ENCODE data around the gene LYSMD1. TPM values are rescaled to one million over a fixed set of nuclear protein-coding genes. Genes with fewer than 3 reads are reported as not detected.

The LYSMD1 gene
- total RNA-seq, 1 donor from 2014 or later: 5.4 TPM

- DNase-seq (no peak), ATAC-seq (ENCODE audit: low read depth) (no peak)
- Mint-ChIP-seq H3K27me3 (no peaks in the 10 kb centered on the region), H3K27ac (peak overlapping the region; percentile 75), H3K36me3 (ENCODE audit: low read depth) (peaks cover 28% of the 10 kb centered on the region), H3K4me1 (peaks cover 53% of the 10 kb centered on the region), H3K9me3 (no peaks in the 10 kb centered on the region), H3K4me3 (peak overlapping the region; percentile 19)
- ChIA-PET POLR2A (interaction anchor here (1.2 kb wide), 2 partner anchors 42 to 50 kb away, joined by 3 read pairs; no protein-coding TSS in a partner anchor), CTCF (interaction anchor here (1.1 to 8.1 kb wide), 2 partner anchors 59 to 92 kb away, joined by 3 to 160 read pairs; no protein-coding TSS in a partner anchor)
- intact Hi-C loops (cut with micrococcal nuclease): loop anchor here (5.0 kb wide), 1 partner anchor 152 kb away; the partner anchor contains the start of genes MINDY1 and PRUNE1
- no peak for TF ChIP-seq CTCF (IDR thresholded peaks at IDR 0.05)
Measured at GRCh38 chr1:151159373-151159772, 6.3 kb downstream of the LYSMD1 start.

GRCh38 chr1:151158751-151159251 is 6.9 kb downstream of the LYSMD1 start:
- ChIA-PET POLR2A (interaction anchor here (0.6 to 3.2 kb wide), 5 partner anchors 28 to 123 kb away, joined by 3 to 22 read pairs (median 4); partner anchors contain the start of genes VPS72 and ZNF687), CTCF (interaction anchor here (1.1 to 8.1 kb wide), 3 partner anchors 58 to 134 kb away, joined by 3 to 160 read pairs (median 17); no protein-coding TSS in a partner anchor)
- peak overlapping the region; percentile 96 for H3K4me3 Mint-ChIP-seq
- no peak for DNase-seq
- H3K27me3 Mint-ChIP-seq: no peaks in the 10 kb centered on the region
- peaks cover 49% of the 10 kb centered on the region for H3K4me1 Mint-ChIP-seq
- H3K36me3 Mint-ChIP-seq (ENCODE audit: low read depth): peaks cover 25% of the 10 kb centered on the region
- ATAC-seq (ENCODE audit: low read depth): no peak
- H3K9me3 Mint-ChIP-seq: no peaks in the 10 kb centered on the region
- intact Hi-C loops (cut with micrococcal nuclease): loop anchor here (5.0 kb wide), 1 partner anchor 152 kb away; the partner anchor contains the start of genes MINDY1 and PRUNE1
- TF ChIP-seq CTCF (IDR thresholded peaks at IDR 0.05): no peak
- peak overlapping the region; percentile 95 for H3K27ac Mint-ChIP-seq

GRCh38 chr1:151158326-151158725 is 7.4 kb downstream of the LYSMD1 start:
- TF ChIP-seq CTCF (IDR thresholded peaks at IDR 0.05): no peak
- DNase-seq (no peak), ATAC-seq (ENCODE audit: low read depth) (no peak)
- no peaks in the 10 kb centered on the region for H3K9me3 Mint-ChIP-seq
- POLR2A ChIA-PET: interaction anchor here (0.6 to 3.2 kb wide), 6 partner anchors 8 to 124 kb away, joined by 3 to 22 read pairs (median 6); partner anchors contain the start of genes LYSMD1, SCNM1, VPS72 and ZNF687
- intact Hi-C loops (cut with micrococcal nuclease): loop anchor here (5.0 kb wide), 1 partner anchor 151 kb away; the partner anchor contains the start of genes MINDY1 and PRUNE1
- CTCF ChIA-PET: interaction anchor here (3.0 to 8.1 kb wide), 2 partner anchors 58 to 134 kb away, joined by 17 to 160 read pairs; no protein-coding TSS in a partner anchor
- peak overlapping the region; percentile 96 for H3K4me3 Mint-ChIP-seq
- H3K27me3 Mint-ChIP-seq: no peaks in the 10 kb centered on the region
- peak overlapping the region; percentile 95 for H3K27ac Mint-ChIP-seq
- H3K36me3 Mint-ChIP-seq (ENCODE audit: low read depth): peaks cover 25% of the 10 kb centered on the region
- H3K4me1 Mint-ChIP-seq: peaks cover 49% of the 10 kb centered on the region

- peaks cover 47% of the 10 kb centered on the region for H3K4me1 Mint-ChIP-seq
- CTCF ChIA-PET: interaction anchor here (0.7 to 8.1 kb wide), 11 partner anchors 19 to 183 kb away, joined by 3 to 160 read pairs (median 4); partner anchors contain the start of genes GABPB2 and PSMD4
- peaks cover 25% of the 10 kb centered on the region for H3K36me3 Mint-ChIP-seq (ENCODE audit: low read depth)
- H3K27me3 Mint-ChIP-seq: no peaks in the 10 kb centered on the region
- H3K27ac Mint-ChIP-seq: peak overlapping the region; percentile 95
- intact Hi-C loops (cut with micrococcal nuclease): loop anchor here (5.0 kb wide), 1 partner anchor 150 kb away; the partner anchor contains the start of genes MINDY1 and PRUNE1
- POLR2A ChIA-PET: interaction anchor here (0.7 to 3.2 kb wide), 19 partner anchors 9 to 151 kb away, joined by 3 to 22 read pairs (median 5); partner anchors contain the start of genes C1orf56, LYSMD1, MINDY1 and PIP5K1A
- TF ChIP-seq CTCF (IDR thresholded peaks at IDR 0.05): no peak
- DNase-seq (no peak), ATAC-seq (ENCODE audit: low read depth) (peak; percentile 23)
- no peaks in the 10 kb centered on the region for H3K9me3 Mint-ChIP-seq
- H3K4me3 Mint-ChIP-seq: peak overlapping the region; percentile 96
Measured at GRCh38 chr1:151157067-151157531, 8.6 kb downstream of the LYSMD1 start.

- Mint-ChIP-seq H3K27ac (peak within 1 kb of the TSS; percentile 95), H3K27me3 (no peaks in the 10 kb centered on the region), H3K9me3 (no peaks in the 10 kb centered on the region), H3K4me3 (peak within 1 kb of the TSS; percentile 96), H3K4me1 (peaks cover 44% of the 10 kb centered on the region), H3K36me3 (ENCODE audit: low read depth) (peaks cover 20% of the 10 kb centered on the region)
- intact Hi-C loops (cut with micrococcal nuclease): loop anchor here (1.0 to 5.0 kb wide), 6 partner anchors 9 to 149 kb away; partner anchors contain the start of genes LYSMD1, MINDY1, PRUNE1 and SEMA6C
- POLR2A ChIA-PET: interaction anchor here (0.7 to 3.2 kb wide), 18 partner anchors 9 to 150 kb away, joined by 3 to 22 read pairs (median 6); partner anchors contain the start of genes C1orf56, LYSMD1, MINDY1 and PIP5K1A
- CTCF ChIA-PET: interaction anchor here (0.7 to 8.1 kb wide), 12 partner anchors 18 to 184 kb away, joined by 3 to 160 read pairs (median 4); partner anchors contain the start of genes GABPB2, MLLT11 and PSMD4
- ATAC-seq (ENCODE audit: low read depth) (peak; percentile 88), DNase-seq (peak; percentile 58)
- no peak for TF ChIP-seq CTCF (IDR thresholded peaks at IDR 0.05)
Measured at GRCh38 chr1:151156515-151156819, 9.2 kb downstream of the LYSMD1 start, which contains the start of gene TNFAIP8L2. Gene TNFAIP8L2 (plus strand): TSS chr1:151156649. CDS start chr1:151158698, 2,049 bp downstream.
